CD8-positive, alpha-beta memory T cell (primary cell): Measurements from ENCODE around the gene AHDC1. TPM values are rescaled to one million over a fixed set of nuclear protein-coding genes. Genes with fewer than 3 reads are reported as not detected.

ENCODE experiments used
- CTCF ChIA-PET: fragments of 350-600 bp; sonication (Branson Sonifier 250); formaldehyde crosslinking; loops from one replicate; lab custom pipeline; 2021; ENCODE audit warnings: antibody characterized with exemption; lab: Charles Lee
- POLR2A ChIA-PET: fragments of 350-600 bp; sonication (Branson Sonifier 250); formaldehyde crosslinking; loops from one replicate; lab custom pipeline; 2021; ENCODE audit warnings: antibody characterized with exemption; lab: Charles Lee
- DNase-seq, 5 donors: peaks; one replicate each; pipeline versions ENCODE4 v3.0.0 to v3.0.0-alpha.2; 2020 to 2022; ENCODE audit warnings: mixed read lengths in 1 of 5
- H3K27ac ChIP-seq: one replicate; pipeline ENCODE4 v1.7.0; 2013; ENCODE audit warnings: low read depth, mild to moderate bottlenecking, low read length, moderate library complexity
- H3K27me3 ChIP-seq: 2 replicates; pipeline ENCODE4 v1.7.0; 2013; ENCODE audit warnings: low read length, mild to moderate bottlenecking; ENCODE audit not compliant: insufficient read depth, poor library complexity, severe bottlenecking
- H3K36me3 ChIP-seq: 2 replicates; pipeline ENCODE4 v1.7.0; 2013; ENCODE audit warnings: mild to moderate bottlenecking, low read length, moderate library complexity; ENCODE audit not compliant: insufficient read depth
- H3K4me1 ChIP-seq: 2 replicates; pipeline ENCODE4 v1.7.0; 2013; ENCODE audit warnings: mild to moderate bottlenecking, low read length, moderate library complexity; ENCODE audit not compliant: insufficient read depth
- H3K4me3 ChIP-seq: 2 replicates; pipeline ENCODE4 v1.7.0; 2013; ENCODE audit warnings: mild to moderate bottlenecking, low read length
- H3K9me3 ChIP-seq: 2 replicates; pipeline ENCODE4 v1.7.0; 2013; ENCODE audit warnings: mild to moderate bottlenecking, low read length
- H3K27ac Mint-ChIP-seq, 8 donors: one replicate each; pipeline ENCODE4 v1.8.0; 2020 to 2021; ENCODE audit warnings: mixed read lengths in 8 of 8, mild to moderate bottlenecking in 6 of 8, inconsistent platforms in 3 of 8, moderate library complexity in 3 of 8
- H3K27me3 Mint-ChIP-seq, 2 donors: one replicate each; pipeline ENCODE4 v1.8.0; 2020 to 2021; ENCODE audit warnings: mixed read lengths in 2 of 2, mild to moderate bottlenecking in 1 of 2, moderate library complexity in 1 of 2
- H3K36me3 Mint-ChIP-seq, 3 donors: one replicate each; pipeline ENCODE4 v1.8.0; 2020 to 2021; ENCODE audit warnings: mixed read lengths in 3 of 3, inconsistent platforms in 1 of 3, mild to moderate bottlenecking in 1 of 3
- H3K4me1 Mint-ChIP-seq, 3 donors: one replicate each; pipeline ENCODE4 v1.8.0; 2020 to 2021; ENCODE audit warnings: mixed read lengths in 3 of 3, inconsistent platforms in 1 of 3, mild to moderate bottlenecking in 1 of 3
- H3K4me3 Mint-ChIP-seq, 7 donors: one replicate each; pipeline ENCODE4 v1.8.0; 2020 to 2021; ENCODE audit warnings: mixed read lengths in 7 of 7, mild to moderate bottlenecking in 6 of 7, moderate library complexity in 4 of 7, inconsistent platforms in 2 of 7
- H3K9me3 Mint-ChIP-seq, 5 donors: one replicate each; pipeline ENCODE4 v1.8.0; 2020 to 2022; ENCODE audit warnings: mixed read lengths in 5 of 5, mild to moderate bottlenecking in 3 of 5, moderate library complexity in 2 of 5, inconsistent platforms in 1 of 5
- polyA plus RNA-seq: library from polyadenylated mRNA; unstranded; fragments of 300-500 nt; fragmentation: Illumina TruSeq; gene quantifications from one replicate; pipeline ENCODE4 v1.2.3, GENCODE V29; 2021
- total RNA-seq, 2 experiments: library from RNA; stranded (reverse); gene quantifications; one replicate each; pipeline ENCODE4 v1.2.3, GENCODE V29; 2021

Gene AHDC1
- total and polyA plus RNA-seq, 3 experiments from 2014 or later, result 1.9 to 11.5 (median 11.5) TPM

- CTCF ChIA-PET, result interaction anchor here (0.7 to 1.9 kb wide), 5 partner anchors 19 to 31 kb away, joined by 3 to 6 read pairs (median 4); no protein-coding TSS in a partner anchor
- no peaks in the 10 kb centered on the region for H3K36me3 Mint-ChIP-seq
- no peaks in the 10 kb centered on the region for H3K9me3 ChIP-seq
- peaks cover 27% of the 10 kb centered on the region for H3K4me1 ChIP-seq
- no peak overlapping the region for H3K4me3 ChIP-seq
- H3K4me3 Mint-ChIP-seq, result peak overlapping the region in 1 of 7 donors; percentile 41
- H3K27ac Mint-ChIP-seq, result peak overlapping the region in 6 of 8 donors; percentile 26 to 86 (median 70)
- no peak overlapping the region for H3K27ac ChIP-seq
- POLR2A ChIA-PET, result no interaction called here
- H3K36me3 ChIP-seq, result no peaks in the 10 kb centered on the region
- H3K9me3 Mint-ChIP-seq, result no peaks in the 10 kb centered on the region
- no peaks in the 10 kb centered on the region for H3K27me3 ChIP-seq
- DNase-seq, result no peak
- H3K27me3 Mint-ChIP-seq, result no peaks in the 10 kb centered on the region
- peaks cover 23 to 44% (median 29%) of the 10 kb centered on the region in 3 donors for H3K4me1 Mint-ChIP-seq
These were observed 34.2 kb upstream of the AHDC1 start for GRCh38 chr1:27638047-27638734.

GRCh38 chr1:27635396-27636142, 31.6 kb upstream of the AHDC1 start:
- Mint-ChIP-seq H3K9me3 (no peaks in the 10 kb centered on the region), H3K27me3 (no peaks in the 10 kb centered on the region), H3K27ac (peak overlapping the region in 6 of 8 donors; percentile 14 to 82 (median 60)), H3K36me3 (no peaks in the 10 kb centered on the region), H3K4me1 (peaks cover 50 to 70% (median 55%) of the 10 kb centered on the region in 3 donors), H3K4me3 (peak overlapping the region in 5 of 7 donors; percentile 30 to 83 (median 54))
- Histone ChIP-seq H3K27me3 (no peaks in the 10 kb centered on the region), H3K9me3 (no peaks in the 10 kb centered on the region), H3K4me3 (no peak overlapping the region), H3K36me3 (no peaks in the 10 kb centered on the region), H3K27ac (no peak overlapping the region), H3K4me1 (peaks cover 53% of the 10 kb centered on the region)
- ChIA-PET CTCF (interaction anchor here (1.1 kb wide), 1 partner anchor 27 kb away, joined by 4 read pairs; no protein-coding TSS in a partner anchor), POLR2A (no interaction called here)
- no peak for DNase-seq

GRCh38 chr1:27634985-27635367, 31.0 kb upstream of the AHDC1 start, which contains the start of gene FGR:
FGR (minus strand) TSS chr1:27635185; CDS start chr1:27623916, 11,269 bp downstream.
- Mint-ChIP-seq H3K4me1 (peaks cover 53 to 75% (median 55%) of the 10 kb centered on the region in 3 donors), H3K27me3 (no peaks in the 10 kb centered on the region), H3K4me3 (peak within 1 kb of the TSS; percentile 54 to 89 (median 70)), H3K36me3 (no peaks in the 10 kb centered on the region), H3K9me3 (no peaks in the 10 kb centered on the region), H3K27ac (peak within 1 kb of the TSS; percentile 59 to 93 (median 84))
- DNase-seq, result no peak
- Histone ChIP-seq H3K4me3 (peak within 1 kb of the TSS; percentile 56), H3K9me3 (no peaks in the 10 kb centered on the region), H3K36me3 (no peaks in the 10 kb centered on the region), H3K27me3 (no peaks in the 10 kb centered on the region), H3K4me1 (peaks cover 56% of the 10 kb centered on the region), H3K27ac (no peak within 1 kb of the TSS)
- ChIA-PET POLR2A (no interaction called here), CTCF (no interaction called here)

GRCh38 chr1:27634177-27634984, 30.4 kb upstream of the AHDC1 start:
- peaks cover 57 to 80% (median 58%) of the 10 kb centered on the region in 3 donors for H3K4me1 Mint-ChIP-seq
- POLR2A ChIA-PET, result interaction anchor here (0.7 kb wide), 1 partner anchor 29 kb away, joined by 4 read pairs; no protein-coding TSS in a partner anchor
- DNase-seq, result peak; percentile 29 to 74 (median 53)
- H3K27ac ChIP-seq, result no peak overlapping the region
- CTCF ChIA-PET, result no interaction called here
- no peaks in the 10 kb centered on the region for H3K9me3 Mint-ChIP-seq
- H3K36me3 Mint-ChIP-seq, result no peaks in the 10 kb centered on the region
- no peaks in the 10 kb centered on the region for H3K27me3 Mint-ChIP-seq
- no peaks in the 10 kb centered on the region for H3K36me3 ChIP-seq
- H3K27me3 ChIP-seq, result no peaks in the 10 kb centered on the region
- peak overlapping the region; percentile 54 to 89 (median 70) for H3K4me3 Mint-ChIP-seq
- H3K9me3 ChIP-seq, result no peaks in the 10 kb centered on the region
- H3K27ac Mint-ChIP-seq, result peak overlapping the region; percentile 59 to 93 (median 84)
- H3K4me1 ChIP-seq, result peaks cover 59% of the 10 kb centered on the region
- peak overlapping the region; percentile 56 for H3K4me3 ChIP-seq

GRCh38 chr1:27633640-27634176, 29.8 kb upstream of the AHDC1 start:
- Mint-ChIP-seq H3K4me3 (peak overlapping the region; percentile 70 to 81 (median 79)), H3K36me3 (no peaks in the 10 kb centered on the region), H3K27ac (peak overlapping the region; percentile 77 to 96 (median 90)), H3K4me1 (peaks cover 63 to 80% (median 65%) of the 10 kb centered on the region in 3 donors), H3K9me3 (no peaks in the 10 kb centered on the region), H3K27me3 (no peaks in the 10 kb centered on the region)
- peak overlapping the region; percentile 56 for H3K4me3 ChIP-seq
- no peaks in the 10 kb centered on the region for H3K9me3 ChIP-seq
- H3K4me1 ChIP-seq, result peaks cover 64% of the 10 kb centered on the region
- ChIA-PET POLR2A (interaction anchor here (0.7 to 1.7 kb wide), 2 partner anchors 29 kb away, joined by 4 read pairs; no protein-coding TSS in a partner anchor), CTCF (interaction anchor here (0.9 to 2.1 kb wide), 3 partner anchors 8 to 36 kb away, joined by 3 to 10 read pairs (median 3); no protein-coding TSS in a partner anchor)
- no peak for DNase-seq
- no peaks in the 10 kb centered on the region for H3K36me3 ChIP-seq
- H3K27ac ChIP-seq, result no peak overlapping the region
- no peaks in the 10 kb centered on the region for H3K27me3 ChIP-seq

- Mint-ChIP-seq H3K27ac (peak overlapping the region; percentile 77 to 96 (median 92)), H3K36me3 (no peaks in the 10 kb centered on the region), H3K4me1 (peaks cover 67 to 83% (median 69%) of the 10 kb centered on the region in 3 donors), H3K27me3 (no peaks in the 10 kb centered on the region), H3K4me3 (peak overlapping the region; percentile 70 to 81 (median 79)), H3K9me3 (no peaks in the 10 kb centered on the region)
- no peaks in the 10 kb centered on the region for H3K9me3 ChIP-seq
- peak overlapping the region; percentile 2 for H3K27ac ChIP-seq
- no peak for DNase-seq
- ChIA-PET POLR2A (interaction anchor here (1.7 kb wide), 1 partner anchor 30 kb away, joined by 4 read pairs; no protein-coding TSS in a partner anchor), CTCF (interaction anchor here (0.9 to 2.1 kb wide), 3 partner anchors 9 to 36 kb away, joined by 3 to 10 read pairs (median 3); no protein-coding TSS in a partner anchor)
- H3K27me3 ChIP-seq, result no peaks in the 10 kb centered on the region
- H3K36me3 ChIP-seq, result no peaks in the 10 kb centered on the region
- peak overlapping the region; percentile 10 for H3K4me3 ChIP-seq
- peaks cover 67% of the 10 kb centered on the region for H3K4me1 ChIP-seq
These were observed 29.3 kb upstream of the AHDC1 start for GRCh38 chr1:27633298-27633610.
